C4-2B (cell line): Measurements from ENCODE around the gene CYTH3.

Experiments used
- ZFX ChIP-seq: fragments of 450-650 bp; IDR thresholded peaks from 2 replicates; pipeline ENCODE4 v1.6.1; 2017
- TF ChIP-seq, protein P1 (sequence below): fragments of 450-650 bp; conservative IDR thresholded peaks from 2 replicates; pipeline ENCODE4 v1.5.1; 2017; ENCODE audit warnings: mild to moderate bottlenecking

DNA sequence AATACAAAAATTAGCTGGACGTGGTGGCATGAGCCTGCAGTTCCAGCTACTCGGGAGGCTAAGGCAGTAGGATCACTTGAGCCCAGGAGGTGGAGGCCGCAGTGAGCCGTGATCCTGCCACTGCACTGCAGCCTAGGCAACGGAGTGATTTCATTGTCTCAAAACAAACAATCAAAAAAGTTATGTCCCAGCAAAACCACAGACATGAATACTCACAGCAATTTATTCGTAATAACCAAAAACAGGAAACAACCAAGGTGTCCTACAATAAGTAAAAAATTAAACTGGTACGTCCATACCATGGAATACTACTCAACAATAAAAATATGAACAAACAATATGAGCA, 11.6 kb upstream of the CYTH3 start:
- TF ChIP-seq, protein P1, sequence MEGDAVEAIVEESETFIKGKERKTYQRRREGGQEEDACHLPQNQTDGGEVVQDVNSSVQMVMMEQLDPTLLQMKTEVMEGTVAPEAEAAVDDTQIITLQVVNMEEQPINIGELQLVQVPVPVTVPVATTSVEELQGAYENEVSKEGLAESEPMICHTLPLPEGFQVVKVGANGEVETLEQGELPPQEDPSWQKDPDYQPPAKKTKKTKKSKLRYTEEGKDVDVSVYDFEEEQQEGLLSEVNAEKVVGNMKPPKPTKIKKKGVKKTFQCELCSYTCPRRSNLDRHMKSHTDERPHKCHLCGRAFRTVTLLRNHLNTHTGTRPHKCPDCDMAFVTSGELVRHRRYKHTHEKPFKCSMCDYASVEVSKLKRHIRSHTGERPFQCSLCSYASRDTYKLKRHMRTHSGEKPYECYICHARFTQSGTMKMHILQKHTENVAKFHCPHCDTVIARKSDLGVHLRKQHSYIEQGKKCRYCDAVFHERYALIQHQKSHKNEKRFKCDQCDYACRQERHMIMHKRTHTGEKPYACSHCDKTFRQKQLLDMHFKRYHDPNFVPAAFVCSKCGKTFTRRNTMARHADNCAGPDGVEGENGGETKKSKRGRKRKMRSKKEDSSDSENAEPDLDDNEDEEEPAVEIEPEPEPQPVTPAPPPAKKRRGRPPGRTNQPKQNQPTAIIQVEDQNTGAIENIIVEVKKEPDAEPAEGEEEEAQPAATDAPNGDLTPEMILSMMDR: no peak
- TF ChIP-seq ZFX: no peak
